Endothelial cell of umbilical vein (primary cell): ENCODE data around the gene COL4A2. TPM values are rescaled to one million over a fixed set of nuclear protein-coding genes. Genes with fewer than 3 reads are reported as not detected.

Source experiments
- BruUV-seq: library from RNA; stranded (reverse); fragments of 400-500 nt; replicated peaks from 2 replicates; lab custom pipeline; 2021; lab: Mats Ljungman, UMichigan
- CTCF ChIA-PET: fragments of 300-600, 350-600 bp; sonication (Branson Sonifier 250); formaldehyde crosslinking; loops from one replicate; lab custom pipeline; 2021; ENCODE audit warnings: antibody characterized with exemption, inconsistent platforms; lab: Charles Lee
- POLR2A ChIA-PET: fragments of 300-600, 350-600 bp; sonication (Branson Sonifier 250); formaldehyde crosslinking; loops from one replicate; lab custom pipeline; 2021; ENCODE audit warnings: antibody characterized with exemption, inconsistent platforms; lab: Charles Lee
- DNase-seq: peaks from one replicate; pipeline ENCODE4 v3.0.0-alpha.2; 2011; ENCODE audit warnings: low read depth, low spot score
- FAIRE-seq: peaks from 2 replicates; lab custom pipeline; 2011; peaks lifted over from hg19 to GRCh38; lab: Jason Lieb, UNC
- H2AFZ ChIP-seq: 2 replicates; pipeline ENCODE4 v1.6.0; 2012; ENCODE audit warnings: low read depth, low read length, control low read depth, inconsistent platforms
- H3K27ac ChIP-seq: 2 replicates; pipeline ENCODE4 v1.5.1; 2011; ENCODE audit warnings: low read depth, mild to moderate bottlenecking, control low read depth, low read length, moderate library complexity; ENCODE audit not compliant: insufficient read depth
- H3K27me3 ChIP-seq, 2 experiments: 2 replicates each; pipeline versions ENCODE4 v1.6.0 to v1.6.1; 2011; ENCODE audit warnings: low read length in 2 of 2, mixed read lengths in 1 of 2; ENCODE audit not compliant: control insufficient read depth in 2 of 2, insufficient read depth in 2 of 2
- H3K36me3 ChIP-seq, 2 experiments: 2 replicates in 1 of 2; 3 replicates in 1 of 2; pipeline ENCODE4 v1.5.1; 2011; ENCODE audit warnings: low read length in 2 of 2, mild to moderate bottlenecking in 1 of 2, moderate library complexity in 1 of 2; ENCODE audit not compliant: control insufficient read depth in 2 of 2, insufficient read depth in 2 of 2; ENCODE audit errors: extremely low read depth in 1 of 2
- H3K4me1 ChIP-seq: 3 replicates; pipeline ENCODE4 v1.5.1; 2011; ENCODE audit warnings: mild to moderate bottlenecking, low read length; ENCODE audit not compliant: control insufficient read depth, insufficient read depth; ENCODE audit errors: extremely low read depth
- H3K4me2 ChIP-seq: 2 replicates; pipeline ENCODE4 v1.6.1; 2011; ENCODE audit warnings: low read length, control low read depth, mixed read lengths; ENCODE audit not compliant: insufficient read depth
- H3K4me3 ChIP-seq, 3 experiments: fragments of 200-600 bp in 1 of 3; sonication (generic), shearing (Covaris generic) in 1 of 3; replicated peaks in 1 of 3; 2 replicates each; pipeline ENCODE4 v1.5.1; 2011 to 2016; ENCODE audit warnings: control low read depth in 3 of 3, low read length in 3 of 3, mild to moderate bottlenecking in 2 of 3, inconsistent platforms in 1 of 3, low read depth in 1 of 3, moderate library complexity in 1 of 3; ENCODE audit not compliant: insufficient read depth in 1 of 3
- H3K79me2 ChIP-seq: 2 replicates; pipeline ENCODE4 v1.6.0; 2012; ENCODE audit warnings: low read length, inconsistent platforms; ENCODE audit not compliant: control insufficient read depth, insufficient read depth
- H3K9ac ChIP-seq: replicated peaks from 2 replicates; pipeline ENCODE3; 2011; ENCODE audit warnings: low read length, control low read depth; ENCODE audit not compliant: insufficient read depth; ENCODE audit errors: extremely low read depth
- H3K9me1 ChIP-seq: replicated peaks from 3 replicates; pipeline ENCODE4 v1.6.0; 2011; ENCODE audit warnings: mild to moderate bottlenecking, low read length; ENCODE audit not compliant: control insufficient read depth, insufficient read depth; ENCODE audit errors: extremely low read depth
- H3K9me3 ChIP-seq: replicated peaks from 2 replicates; pipeline ENCODE4 v1.5.1; 2012; ENCODE audit warnings: low read length, inconsistent platforms; ENCODE audit not compliant: control insufficient read depth, insufficient read depth
- H4K20me1 ChIP-seq: replicated peaks from 2 replicates; pipeline ENCODE3; 2011; ENCODE audit warnings: mild to moderate bottlenecking, low read length; ENCODE audit not compliant: control insufficient read depth, insufficient read depth; ENCODE audit errors: extremely low read depth
- EZH2 ChIP-seq: IDR thresholded peaks from 2 replicates; pipeline ENCODE4 v1.6.1; 2012; ENCODE audit warnings: borderline replicate concordance, low read depth, mild to moderate bottlenecking, moderate library complexity, low read length, inconsistent platforms; ENCODE audit not compliant: severe bottlenecking
- FOS ChIP-seq: IDR thresholded peaks from 2 replicates; pipeline ENCODE4 v1.6.1; 2011; ENCODE audit warnings: mild to moderate bottlenecking, low read length, moderate library complexity, borderline replicate concordance; ENCODE audit not compliant: insufficient read depth
- GATA2 ChIP-seq: IDR thresholded peaks from 2 replicates; pipeline ENCODE4 v1.7.0; 2011; ENCODE audit warnings: low read depth, mild to moderate bottlenecking, moderate library complexity, mixed read lengths, low read length; ENCODE audit not compliant: insufficient read length, insufficient read depth
- JUN ChIP-seq: IDR thresholded peaks from 2 replicates; pipeline ENCODE4 v1.6.1; 2011; ENCODE audit warnings: borderline replicate concordance, low read depth; ENCODE audit not compliant: insufficient read length, insufficient read depth
- MYC ChIP-seq: IDR thresholded peaks from one replicate; pipeline ENCODE4 v1.6.1; 2011; ENCODE audit warnings: mild to moderate bottlenecking, low read depth, low read length
- POLR2A ChIP-seq: IDR thresholded peaks from 2 replicates; pipeline ENCODE4 v1.6.1; 2012; ENCODE audit warnings: low read depth, mild to moderate bottlenecking, control low read depth, low read length
- POLR2AphosphoS5 ChIP-seq: IDR thresholded peaks from 2 replicates; pipeline ENCODE4 v1.6.1; 2012; ENCODE audit warnings: low read depth, mild to moderate bottlenecking, control low read depth, low read length, moderate library complexity; ENCODE audit not compliant: insufficient read depth
- dilution Hi-C: fragments of 300-500 bp; cut with MboI; formaldehyde crosslinking; loops from one replicate; pipeline ENCODE4 v1.15.0; 2019; ENCODE audit warnings: low sequenced_read_pairs; ENCODE audit not compliant: extremely low pct_ligation_motif_present
- intact Hi-C: fragments of 100-400 bp; cut with micrococcal nuclease; formaldehyde crosslinking; loops from one replicate; pipeline ENCODE4 v1.10.0; 2022
- polyA plus RNA-seq, 4 experiments: library from polyadenylated mRNA; depleted of rRNA in 3 of 4; stranded (reverse) in 3 of 4; unstranded in 1 of 4; fragments of >200 nt; gene quantifications; 2 replicates each; pipeline versions ENCODE4 v1.2.1 to v1.2.3, GENCODE V29; 2011 to 2012; ENCODE audit warnings: missing spikeins in 1 of 4
- total RNA-seq: library from RNA; stranded (reverse); gene quantifications from 2 replicates; pipeline ENCODE4 v1.2.3, GENCODE V29; 2021
- TF ChIP-seq, protein P1 (sequence below), 2 donors: IDR thresholded peaks; 1 replicate in 1 of 2; 2 replicates in 1 of 2; pipeline ENCODE4 v1.5.1; 2011; ENCODE audit warnings: low read length in 2 of 2, mild to moderate bottlenecking in 2 of 2, moderate library complexity in 2 of 2, control low read depth in 1 of 2, inconsistent platforms in 1 of 2, low read depth in 1 of 2; ENCODE audit not compliant: insufficient read depth in 1 of 2; ENCODE audit errors: extremely low read depth in 1 of 2
- TF ChIP-seq, protein P2 (sequence below): IDR thresholded peaks from 2 replicates; pipeline ENCODE4 v1.6.1; 2011; ENCODE audit not compliant: insufficient read depth, insufficient read length

The COL4A2 gene
- total and polyA plus RNA-seq, 2 donors (not counting 3 experiments of a cell fraction or from before 2014, with no cell fraction given), result 792 to 940 TPM

DNA sequence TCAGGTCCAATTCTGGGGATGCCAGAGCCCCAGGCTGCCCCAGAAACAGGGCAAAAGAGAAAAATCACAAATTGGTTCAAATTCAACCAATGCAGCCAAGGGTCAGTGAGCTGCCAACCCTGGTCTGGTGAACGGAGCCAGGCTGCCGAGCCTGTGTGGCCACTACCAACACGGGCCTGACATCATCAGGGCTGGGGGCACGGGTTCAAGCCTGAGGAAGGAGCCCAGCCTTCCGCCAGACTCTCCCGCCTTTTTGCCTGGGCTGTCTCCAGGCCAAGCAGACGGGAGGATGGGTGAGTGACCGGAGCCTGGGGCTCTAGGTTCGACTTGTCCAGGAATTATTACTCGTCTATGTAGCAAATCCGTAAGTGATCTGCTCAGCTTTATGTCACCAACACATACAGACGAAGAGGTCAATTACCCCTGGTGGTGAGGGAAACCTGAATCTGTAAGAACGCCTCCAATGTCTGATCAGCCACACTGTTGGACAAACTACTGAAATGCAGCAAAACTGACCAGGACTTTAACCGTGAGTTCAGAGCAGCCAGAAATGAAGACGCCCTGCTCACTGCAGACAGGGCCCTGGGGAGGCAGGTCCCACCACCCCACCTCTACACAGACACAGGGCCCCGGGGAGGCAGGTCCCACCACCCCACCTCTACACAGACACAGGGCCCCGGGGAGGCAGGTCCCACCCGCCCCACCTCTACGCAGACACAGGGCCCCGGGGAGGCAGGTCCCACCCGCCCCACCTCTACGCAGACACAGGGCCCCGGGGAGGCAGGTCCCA lies 222.6 kb downstream of the COL4A2 start:
- POLR2A ChIA-PET, result no interaction called here
- Histone ChIP-seq H2AFZ (no peak overlapping the region), H3K9ac (no peak overlapping the region), H3K4me2 (no peak overlapping the region), H3K27ac (no peak overlapping the region), H3K4me1 (no peaks in the 10 kb centered on the region), H3K9me1 (no peaks in the 10 kb centered on the region), H3K27me3 (no peaks in the 10 kb centered on the region), H4K20me1 (no peaks in the 10 kb centered on the region), H3K36me3 (no peaks in the 10 kb centered on the region), H3K9me3 (no peaks in the 10 kb centered on the region), H3K4me3 (no peak overlapping the region), H3K79me2 (no peaks in the 10 kb centered on the region)
- DNase-seq (no peak), FAIRE-seq (no peak)
- CTCF ChIA-PET, result no interaction called here
- dilution Hi-C loops, result no loop called here
- no TSS peak for BruUV-seq
- TF ChIP-seq POLR2A (no peak), MYC (no peak), POLR2AphosphoS5 (no peak), JUN (no peak), GATA2 (no peak), FOS (no peak), EZH2 (no peak)
- TF ChIP-seq, protein P1, sequence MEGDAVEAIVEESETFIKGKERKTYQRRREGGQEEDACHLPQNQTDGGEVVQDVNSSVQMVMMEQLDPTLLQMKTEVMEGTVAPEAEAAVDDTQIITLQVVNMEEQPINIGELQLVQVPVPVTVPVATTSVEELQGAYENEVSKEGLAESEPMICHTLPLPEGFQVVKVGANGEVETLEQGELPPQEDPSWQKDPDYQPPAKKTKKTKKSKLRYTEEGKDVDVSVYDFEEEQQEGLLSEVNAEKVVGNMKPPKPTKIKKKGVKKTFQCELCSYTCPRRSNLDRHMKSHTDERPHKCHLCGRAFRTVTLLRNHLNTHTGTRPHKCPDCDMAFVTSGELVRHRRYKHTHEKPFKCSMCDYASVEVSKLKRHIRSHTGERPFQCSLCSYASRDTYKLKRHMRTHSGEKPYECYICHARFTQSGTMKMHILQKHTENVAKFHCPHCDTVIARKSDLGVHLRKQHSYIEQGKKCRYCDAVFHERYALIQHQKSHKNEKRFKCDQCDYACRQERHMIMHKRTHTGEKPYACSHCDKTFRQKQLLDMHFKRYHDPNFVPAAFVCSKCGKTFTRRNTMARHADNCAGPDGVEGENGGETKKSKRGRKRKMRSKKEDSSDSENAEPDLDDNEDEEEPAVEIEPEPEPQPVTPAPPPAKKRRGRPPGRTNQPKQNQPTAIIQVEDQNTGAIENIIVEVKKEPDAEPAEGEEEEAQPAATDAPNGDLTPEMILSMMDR (IDR thresholded peaks at IDR 0.05; ENCODE audit: extremely low read depth in 1 of 2, insufficient read depth in 1 of 2, low read depth in 1 of 2, low read length in 2 of 2), result no peak
- TF ChIP-seq, protein P2, sequence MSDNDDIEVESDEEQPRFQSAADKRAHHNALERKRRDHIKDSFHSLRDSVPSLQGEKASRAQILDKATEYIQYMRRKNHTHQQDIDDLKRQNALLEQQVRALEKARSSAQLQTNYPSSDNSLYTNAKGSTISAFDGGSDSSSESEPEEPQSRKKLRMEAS, result no peak
- intact Hi-C loops, result no loop called here
